ENCODE results near the gene TDP1.

- TF ChIP-seq, protein P1, sequence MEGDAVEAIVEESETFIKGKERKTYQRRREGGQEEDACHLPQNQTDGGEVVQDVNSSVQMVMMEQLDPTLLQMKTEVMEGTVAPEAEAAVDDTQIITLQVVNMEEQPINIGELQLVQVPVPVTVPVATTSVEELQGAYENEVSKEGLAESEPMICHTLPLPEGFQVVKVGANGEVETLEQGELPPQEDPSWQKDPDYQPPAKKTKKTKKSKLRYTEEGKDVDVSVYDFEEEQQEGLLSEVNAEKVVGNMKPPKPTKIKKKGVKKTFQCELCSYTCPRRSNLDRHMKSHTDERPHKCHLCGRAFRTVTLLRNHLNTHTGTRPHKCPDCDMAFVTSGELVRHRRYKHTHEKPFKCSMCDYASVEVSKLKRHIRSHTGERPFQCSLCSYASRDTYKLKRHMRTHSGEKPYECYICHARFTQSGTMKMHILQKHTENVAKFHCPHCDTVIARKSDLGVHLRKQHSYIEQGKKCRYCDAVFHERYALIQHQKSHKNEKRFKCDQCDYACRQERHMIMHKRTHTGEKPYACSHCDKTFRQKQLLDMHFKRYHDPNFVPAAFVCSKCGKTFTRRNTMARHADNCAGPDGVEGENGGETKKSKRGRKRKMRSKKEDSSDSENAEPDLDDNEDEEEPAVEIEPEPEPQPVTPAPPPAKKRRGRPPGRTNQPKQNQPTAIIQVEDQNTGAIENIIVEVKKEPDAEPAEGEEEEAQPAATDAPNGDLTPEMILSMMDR (IDR thresholded peaks at IDR 0.05) = no peak
- TF ChIP-seq POLR2A (IDR thresholded peaks at IDR 0.05) = no peak
Observed at GRCh38 chr14:90045616-90046015, 89.9 kb downstream of the TDP1 start.

Measured in vagina (tissue), 2 donors.